RCC 7860 (cell line): ENCODE measurements around the gene ANOS1.
"Not testable (repeated sequence)": the region's sequence is repeated elsewhere in the genome, so short reads cannot be mapped to it uniquely, and the experiment has no call there.

Experiments used
- DNase-seq: peaks from one replicate; pipeline ENCODE4 v3.0.0-alpha.2; 2015; ENCODE audit warnings: low spot score
- FAIRE-seq: peaks from 2 replicates; lab custom pipeline; 2012; peaks lifted over from hg19 to GRCh38; lab: Jason Lieb, UNC

The ANOS1 gene

GRCh38 chrX:8731559-8732395, at the start of gene ANOS1:
ANOS1 (minus strand) TSS chrX:8732137; CDS start chrX:8732036, 101 bp downstream.
- FAIRE-seq = no peak

DNA sequence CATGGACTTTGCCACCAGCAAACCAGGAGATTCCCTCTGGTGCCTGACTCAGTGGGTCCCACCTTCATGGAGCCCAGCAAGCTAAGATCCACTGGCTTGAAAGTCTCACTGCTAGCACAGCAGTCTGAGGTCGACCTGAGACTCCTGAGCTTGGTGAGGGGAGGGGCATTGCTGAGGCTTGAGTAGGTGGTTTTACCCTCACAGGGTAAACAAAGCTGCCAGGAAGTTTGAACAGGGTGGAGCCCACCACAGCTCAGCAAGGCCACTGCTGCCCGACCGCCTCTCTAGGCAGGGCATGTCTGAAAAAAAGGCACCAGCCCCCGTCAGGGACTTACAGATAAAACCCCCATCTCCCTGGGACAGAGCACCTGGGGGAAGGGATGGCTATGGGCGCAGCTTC, 41.2 kb upstream of the ANOS1 start:
- no peak for DNase-seq
- FAIRE-seq = no peak

More at GRCh38 chrX:8731559-8732395, at the start of gene ANOS1:
- DNase-seq = no peak

DNA sequence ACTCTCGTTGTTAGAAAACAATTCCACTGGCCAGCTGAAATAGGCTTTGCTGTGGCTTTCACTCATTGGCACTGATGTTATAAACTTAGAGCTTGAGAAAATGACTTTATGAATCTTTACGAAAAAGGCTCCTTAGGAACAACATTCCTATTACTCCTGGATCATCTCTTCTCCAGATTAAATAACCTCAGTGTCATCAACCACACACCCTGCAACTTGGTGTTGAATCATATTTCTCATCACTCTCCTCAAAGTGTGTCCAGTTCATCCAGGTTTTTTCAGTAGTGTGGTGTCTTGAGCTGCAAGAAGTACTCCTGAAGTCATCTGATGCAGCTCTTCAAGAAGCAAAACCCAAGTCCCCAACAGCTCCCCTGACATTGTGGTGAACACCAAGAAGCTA, 28.1 kb upstream of the ANOS1 start:
- no peak for FAIRE-seq
- no peak for DNase-seq

- not testable (repeated sequence) for FAIRE-seq, DNase-seq
Observed at GRCh38 chrX:8758706-8759105, 26.8 kb upstream of the ANOS1 start.

GRCh38 chrX:8757609-8758389, 25.9 kb upstream of the ANOS1 start:
- DNase-seq, FAIRE-seq: not testable (repeated sequence)

- FAIRE-seq = no peak
Observed at GRCh38 chrX:8755813-8756212, 23.9 kb upstream of the ANOS1 start.

GRCh38 chrX:8755116-8755515, 23.2 kb upstream of the ANOS1 start:
- no peak for FAIRE-seq
- no peak for DNase-seq

More at GRCh38 chrX:8755813-8756212, 23.9 kb upstream of the ANOS1 start:
- DNase-seq = no peak

- DNase-seq (no peak), FAIRE-seq (no peak)
Observed at GRCh38 chrX:8749697-8750096, 17.8 kb upstream of the ANOS1 start.

GRCh38 chrX:8748855-8749254, 16.9 kb upstream of the ANOS1 start:
- FAIRE-seq (no peak), DNase-seq (peak; percentile 5)

- FAIRE-seq = no peak
- no peak for DNase-seq
Observed at GRCh38 chrX:8743126-8743732, 11.3 kb upstream of the ANOS1 start.

GRCh38 chrX:8741981-8742380, 10.0 kb upstream of the ANOS1 start:
- DNase-seq (no peak), FAIRE-seq (no peak)

DNA sequence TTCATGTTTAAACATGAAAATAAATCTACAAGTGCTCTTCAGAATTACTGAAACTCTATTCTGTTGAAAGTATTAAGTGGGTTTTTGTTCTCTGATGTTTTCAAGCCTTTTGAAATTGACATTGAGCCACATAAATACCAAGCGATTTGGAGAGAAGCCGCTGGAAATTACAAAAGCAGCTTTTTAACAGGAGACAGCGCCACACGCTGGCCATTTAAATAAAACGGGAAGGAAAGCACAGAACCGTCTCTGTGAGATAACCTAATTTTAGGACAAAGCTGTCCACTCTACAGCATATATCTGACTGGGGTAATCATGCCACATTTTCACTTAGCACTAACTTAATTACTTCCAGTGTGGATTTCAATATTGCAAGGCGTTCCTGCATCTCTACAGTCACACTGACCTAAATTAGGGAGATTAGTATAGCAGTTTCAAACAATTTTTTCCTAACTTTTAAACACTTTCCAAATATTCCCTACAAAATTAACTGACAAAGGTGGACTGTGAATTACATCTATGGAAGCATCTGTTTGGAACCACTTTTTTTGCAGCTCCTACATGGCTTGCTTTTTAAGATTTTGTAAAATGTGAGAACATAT, 6.8 kb upstream of the ANOS1 start:
- FAIRE-seq (peak; percentile 5), DNase-seq (no peak)

GRCh38 chrX:8737883-8738282, 5.9 kb upstream of the ANOS1 start:
- DNase-seq (no peak), FAIRE-seq (no peak)

GRCh38 chrX:8730812-8731558, 952 bp downstream of the ANOS1 start:
- no peak for FAIRE-seq
- DNase-seq = no peak

DNA sequence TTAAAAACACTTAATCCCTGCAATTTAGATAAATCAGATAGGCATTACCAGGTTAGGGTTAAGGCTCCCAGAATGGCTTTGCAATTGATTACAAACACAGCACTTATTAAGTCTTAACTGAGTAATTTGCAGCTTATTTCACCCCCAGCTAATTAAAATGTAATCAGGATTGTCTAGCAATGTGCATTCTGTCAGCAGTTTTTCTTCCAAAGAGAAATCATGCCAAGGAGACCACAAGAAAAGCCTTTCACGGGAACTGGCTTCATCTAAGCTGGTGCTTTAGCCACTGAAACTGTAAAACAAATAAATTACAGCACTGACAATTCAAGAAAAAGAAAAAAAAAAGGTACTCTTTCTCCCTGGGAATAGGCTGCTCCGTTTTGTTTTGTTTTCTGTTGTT, 2.1 kb downstream of the ANOS1 start:
- DNase-seq (no peak), FAIRE-seq (no peak)

- DNase-seq (no peak), FAIRE-seq (no peak)
Observed at GRCh38 chrX:8728932-8729535, 2.9 kb downstream of the ANOS1 start.

DNA sequence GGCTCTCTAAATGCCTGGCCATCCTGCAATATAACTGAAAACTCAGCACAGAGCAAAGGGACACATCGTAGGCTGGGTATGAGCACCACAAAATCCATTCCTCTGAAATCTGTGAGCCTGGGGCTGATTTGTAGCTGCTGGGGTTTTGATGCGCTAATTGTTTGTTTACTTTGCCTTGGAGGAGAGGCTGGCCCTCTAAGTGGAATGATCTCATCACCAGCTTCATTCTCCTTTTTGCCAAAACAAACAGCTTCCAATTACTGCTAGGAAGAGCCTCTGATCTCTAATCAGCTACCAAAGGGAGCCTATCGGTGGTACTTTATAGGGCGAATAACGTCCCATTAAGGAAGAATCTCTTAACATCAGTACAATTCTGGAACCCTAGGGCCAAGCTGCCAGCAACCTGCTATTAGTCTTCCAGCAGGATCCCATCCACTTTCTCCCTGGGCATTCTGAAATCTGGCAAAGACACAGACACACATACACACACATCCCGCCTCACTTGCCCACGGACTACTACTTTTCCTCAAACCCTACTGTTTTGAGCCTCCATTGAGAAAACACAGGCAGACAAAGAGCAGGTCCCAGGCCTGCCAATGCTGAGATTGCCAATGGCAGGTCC, 5.8 kb downstream of the ANOS1 start:
- FAIRE-seq (no peak), DNase-seq (no peak)

- FAIRE-seq = no peak
- DNase-seq = no peak
Observed at GRCh38 chrX:8724300-8724699, 7.6 kb downstream of the ANOS1 start.

GRCh38 chrX:8721536-8721935, 10.4 kb downstream of the ANOS1 start:
- no peak for FAIRE-seq

DNA sequence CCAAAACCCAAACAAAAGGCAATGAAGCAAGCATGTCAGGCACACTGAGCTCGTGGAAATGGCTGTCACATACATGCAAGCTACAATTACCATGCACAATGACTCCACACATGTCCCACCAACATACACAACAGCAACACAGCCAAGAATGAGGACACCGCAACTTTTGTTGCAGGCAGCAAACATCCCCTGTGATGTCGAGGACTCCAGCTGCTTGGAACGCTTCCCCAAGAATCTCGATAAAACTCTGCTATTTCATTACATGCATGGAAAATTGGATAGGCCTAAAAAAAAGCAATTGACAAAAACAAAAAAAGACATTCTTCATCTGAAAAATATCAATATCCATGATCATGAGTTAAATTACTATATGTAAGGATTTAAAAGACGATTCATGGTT, 11.8 kb downstream of the ANOS1 start:
- DNase-seq = no peak

More at GRCh38 chrX:8721536-8721935, 10.4 kb downstream of the ANOS1 start:
- DNase-seq = no peak

More for the DNA sequence above, 11.8 kb downstream of the ANOS1 start:
- no peak for FAIRE-seq
